MCF 10A (cell line): Measurements from ENCODE around the gene PRRX1. TPM values are rescaled to one million over a fixed set of nuclear protein-coding genes. Genes with fewer than 3 reads are reported as not detected.

ENCODE experiments used
- BruUV-seq: library from RNA; stranded (reverse); fragments of 400-500 nt; replicated peaks from 2 replicates; lab custom pipeline; 2021; lab: Mats Ljungman, UMichigan
- CTCF ChIA-PET: fragments of 300-600 bp; sonication (Branson Sonifier 250); formaldehyde crosslinking; extraction: SDS; loops from one replicate; lab custom pipeline; 2021; ENCODE audit warnings: antibody characterized with exemption, inconsistent platforms; lab: Yijun Ruan, JAX
- POLR2A ChIA-PET: fragments of 300-600, 350-650 bp; sonication (Branson Sonifier 250); formaldehyde crosslinking; extraction: SDS; loops from one replicate; lab custom pipeline; 2020; ENCODE audit warnings: antibody characterized with exemption, inconsistent platforms; lab: Yijun Ruan, JAX
- DNase-seq: peaks from one replicate; pipeline ENCODE4 v3.0.0-alpha.2; 2018; ENCODE audit not compliant: unreplicated experiment
- H3K27ac Mint-ChIP-seq: one replicate; pipeline ENCODE4 v1.8.0; 2022; ENCODE audit warnings: mild to moderate bottlenecking, low read depth, mixed read lengths; ENCODE audit not compliant: unreplicated experiment
- H3K27me3 Mint-ChIP-seq: one replicate; pipeline ENCODE4 v1.8.0; 2022; ENCODE audit warnings: mixed read lengths; ENCODE audit not compliant: insufficient read depth, unreplicated experiment
- H3K36me3 Mint-ChIP-seq: one replicate; pipeline ENCODE4 v1.8.0; 2022; ENCODE audit warnings: mild to moderate bottlenecking, moderate library complexity, mixed read lengths; ENCODE audit not compliant: insufficient read depth, unreplicated experiment
- H3K4me1 Mint-ChIP-seq: one replicate; pipeline ENCODE4 v1.8.0; 2022; ENCODE audit warnings: mixed read lengths; ENCODE audit not compliant: insufficient read depth, unreplicated experiment
- H3K4me3 Mint-ChIP-seq: one replicate; pipeline ENCODE4 v1.8.0; 2022; ENCODE audit warnings: mild to moderate bottlenecking, moderate library complexity, mixed read lengths; ENCODE audit not compliant: unreplicated experiment
- H3K9me3 Mint-ChIP-seq: one replicate; pipeline ENCODE4 v1.8.0; 2022; ENCODE audit warnings: mixed read lengths; ENCODE audit not compliant: unreplicated experiment
- intact Hi-C: fragments of 100-400 bp; cut with micrococcal nuclease; formaldehyde crosslinking; loops from 2 replicates; pipeline ENCODE4 v1.14.1; 2022
- total RNA-seq: library from RNA; stranded (reverse); gene quantifications from 2 replicates; pipeline ENCODE4 v1.2.3, GENCODE V29; 2022
- TF ChIP-seq, protein P1 (sequence below): fragments of 200-600 bp; IDR thresholded peaks from one replicate; pipeline ENCODE4 v1.8.0; 2022; ENCODE audit warnings: antibody characterized with exemption, mild to moderate bottlenecking; ENCODE audit not compliant: unreplicated experiment

PRRX1 gene
- total RNA-seq, 1 experiment from 2014 or later, result not detected

GRCh38 chr1:170640581-170640980 lies 23.4 kb upstream of the PRRX1 start:
- CTCF ChIA-PET, result interaction anchor here (0.8 kb wide), 1 partner anchor 49 kb away, joined by 3 read pairs; no protein-coding TSS in a partner anchor
- TF ChIP-seq, protein P1, sequence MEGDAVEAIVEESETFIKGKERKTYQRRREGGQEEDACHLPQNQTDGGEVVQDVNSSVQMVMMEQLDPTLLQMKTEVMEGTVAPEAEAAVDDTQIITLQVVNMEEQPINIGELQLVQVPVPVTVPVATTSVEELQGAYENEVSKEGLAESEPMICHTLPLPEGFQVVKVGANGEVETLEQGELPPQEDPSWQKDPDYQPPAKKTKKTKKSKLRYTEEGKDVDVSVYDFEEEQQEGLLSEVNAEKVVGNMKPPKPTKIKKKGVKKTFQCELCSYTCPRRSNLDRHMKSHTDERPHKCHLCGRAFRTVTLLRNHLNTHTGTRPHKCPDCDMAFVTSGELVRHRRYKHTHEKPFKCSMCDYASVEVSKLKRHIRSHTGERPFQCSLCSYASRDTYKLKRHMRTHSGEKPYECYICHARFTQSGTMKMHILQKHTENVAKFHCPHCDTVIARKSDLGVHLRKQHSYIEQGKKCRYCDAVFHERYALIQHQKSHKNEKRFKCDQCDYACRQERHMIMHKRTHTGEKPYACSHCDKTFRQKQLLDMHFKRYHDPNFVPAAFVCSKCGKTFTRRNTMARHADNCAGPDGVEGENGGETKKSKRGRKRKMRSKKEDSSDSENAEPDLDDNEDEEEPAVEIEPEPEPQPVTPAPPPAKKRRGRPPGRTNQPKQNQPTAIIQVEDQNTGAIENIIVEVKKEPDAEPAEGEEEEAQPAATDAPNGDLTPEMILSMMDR, result no peak
- no peaks in the 10 kb centered on the region for H3K4me1 Mint-ChIP-seq
- POLR2A ChIA-PET, result no interaction called here
- no TSS peak for BruUV-seq
- H3K27me3 Mint-ChIP-seq, result no peaks in the 10 kb centered on the region
- peaks cover 7% of the 10 kb centered on the region for H3K9me3 Mint-ChIP-seq
- H3K36me3 Mint-ChIP-seq, result no peaks in the 10 kb centered on the region
- H3K4me3 Mint-ChIP-seq, result no peak overlapping the region
- no peak overlapping the region for H3K27ac Mint-ChIP-seq
- no peak for DNase-seq
- intact Hi-C loops, result no loop called here

- TF ChIP-seq, protein P1, result no peak
- DNase-seq, result peak; percentile 14
- POLR2A ChIA-PET, result interaction anchor here (0.5 to 1.2 kb wide), 3 partner anchors 11 to 693 kb away, joined by 3 read pairs; no protein-coding TSS in a partner anchor
- H3K9me3 Mint-ChIP-seq, result no peaks in the 10 kb centered on the region
- CTCF ChIA-PET, result interaction anchor here (0.6 to 1.5 kb wide), 4 partner anchors 16 to 657 kb away, joined by 3 to 6 read pairs (median 4); partner anchors contain the start of gene FMO4
- no peak overlapping the region for H3K27ac Mint-ChIP-seq
- no peaks in the 10 kb centered on the region for H3K27me3 Mint-ChIP-seq
- no TSS peak for BruUV-seq
- H3K4me3 Mint-ChIP-seq, result no peak overlapping the region
- intact Hi-C loops, result no loop called here
- no peaks in the 10 kb centered on the region for H3K36me3 Mint-ChIP-seq
- H3K4me1 Mint-ChIP-seq, result no peaks in the 10 kb centered on the region
Measured at GRCh38 chr1:170657275-170657853, 6.6 kb upstream of the PRRX1 start.

DNA sequence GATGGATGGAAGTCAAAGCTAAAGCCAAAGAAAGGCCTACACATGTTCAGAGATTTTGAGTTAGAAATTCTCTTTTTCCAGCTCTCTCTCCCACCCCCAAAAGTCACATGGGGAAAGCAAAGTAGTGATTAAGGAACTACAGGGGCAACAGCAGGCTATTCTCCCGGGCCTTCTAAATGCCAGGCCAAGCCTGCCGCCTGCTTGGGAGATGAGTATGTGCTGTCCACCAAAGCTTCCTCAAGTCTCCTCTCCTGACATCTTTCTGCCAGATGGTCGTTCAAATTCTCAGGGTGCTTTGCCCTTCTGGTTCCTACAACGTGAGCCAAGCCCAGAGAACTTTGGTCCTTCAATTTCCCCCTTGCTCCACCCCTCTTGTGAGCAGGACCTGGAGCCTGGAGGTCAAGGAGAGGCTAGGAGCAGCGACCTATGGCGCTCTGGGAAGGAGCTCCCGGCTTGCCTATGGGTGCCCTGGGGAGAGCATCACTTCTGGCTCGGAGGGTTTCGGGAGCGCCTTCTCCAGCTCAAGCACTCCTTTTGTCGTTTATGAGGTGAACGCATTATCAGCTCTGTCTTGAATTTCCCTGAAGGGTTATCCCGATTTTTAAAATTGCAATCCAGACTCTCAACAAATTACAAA lies 4.4 kb upstream of the PRRX1 start:
- CTCF ChIA-PET, result interaction anchor here (0.6 to 2.0 kb wide), 3 partner anchors 30 to 585 kb away, joined by 3 to 9 read pairs (median 8); partner anchors contain the start of gene KIFAP3
- DNase-seq, result no peak
- no peaks in the 10 kb centered on the region for H3K36me3 Mint-ChIP-seq
- H3K4me1 Mint-ChIP-seq, result peaks cover 6% of the 10 kb centered on the region
- BruUV-seq, result no TSS peak
- TF ChIP-seq, protein P1, result no peak
- POLR2A ChIA-PET, result no interaction called here
- no peaks in the 10 kb centered on the region for H3K9me3 Mint-ChIP-seq
- intact Hi-C loops, result no loop called here
- peaks cover 14% of the 10 kb centered on the region for H3K27me3 Mint-ChIP-seq
- H3K4me3 Mint-ChIP-seq, result no peak overlapping the region
- H3K27ac Mint-ChIP-seq, result no peak overlapping the region

DNA sequence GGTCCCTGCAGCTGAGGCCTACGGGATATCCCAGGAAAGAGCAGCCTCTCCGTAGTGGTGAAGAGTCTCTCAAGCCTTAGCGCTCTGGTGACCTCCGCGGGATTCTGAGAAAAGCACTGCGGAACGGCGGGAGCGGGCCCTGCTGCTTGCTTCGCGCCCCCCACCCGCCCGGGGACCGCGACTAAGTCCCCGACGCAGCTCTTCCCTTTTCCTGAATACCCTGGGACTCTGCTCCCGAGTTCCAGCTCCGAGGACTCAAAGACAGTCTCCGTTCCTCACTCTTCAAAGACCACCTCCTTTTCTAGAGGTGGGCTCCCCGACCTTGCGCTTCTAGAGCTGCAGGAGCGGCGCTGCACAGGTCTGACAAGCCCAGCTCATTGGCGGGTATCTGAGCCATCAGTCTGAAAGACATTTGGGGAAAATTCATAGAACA lies 3.6 kb upstream of the PRRX1 start:
- no peak for DNase-seq
- Mint-ChIP-seq H3K27me3 (peaks cover 18% of the 10 kb centered on the region), H3K4me3 (no peak overlapping the region), H3K27ac (no peak overlapping the region), H3K36me3 (no peaks in the 10 kb centered on the region), H3K4me1 (peaks cover 6% of the 10 kb centered on the region), H3K9me3 (no peaks in the 10 kb centered on the region)
- CTCF ChIA-PET, result interaction anchor here (0.6 to 2.0 kb wide), 3 partner anchors 29 to 586 kb away, joined by 3 to 9 read pairs (median 8); partner anchors contain the start of gene KIFAP3
- no TSS peak for BruUV-seq
- TF ChIP-seq, protein P1, result no peak
- intact Hi-C loops, result no loop called here
- POLR2A ChIA-PET, result no interaction called here
